GM12875 (cell line): ENCODE measurements around the gene IL17D.

Experiments
- H3K4me3 ChIP-seq: one replicate; pipeline ENCODE4 v1.5.1; 2011; ENCODE audit warnings: low read depth, low read length, control low read depth
- TF ChIP-seq, protein P1 (sequence below): IDR thresholded peaks from 2 replicates; pipeline ENCODE4 v1.5.1; 2011; ENCODE audit warnings: low read depth, mild to moderate bottlenecking, control low read depth, inconsistent platforms, low read length, moderate library complexity, borderline replicate concordance; ENCODE audit not compliant: insufficient read depth

Gene IL17D

DNA sequence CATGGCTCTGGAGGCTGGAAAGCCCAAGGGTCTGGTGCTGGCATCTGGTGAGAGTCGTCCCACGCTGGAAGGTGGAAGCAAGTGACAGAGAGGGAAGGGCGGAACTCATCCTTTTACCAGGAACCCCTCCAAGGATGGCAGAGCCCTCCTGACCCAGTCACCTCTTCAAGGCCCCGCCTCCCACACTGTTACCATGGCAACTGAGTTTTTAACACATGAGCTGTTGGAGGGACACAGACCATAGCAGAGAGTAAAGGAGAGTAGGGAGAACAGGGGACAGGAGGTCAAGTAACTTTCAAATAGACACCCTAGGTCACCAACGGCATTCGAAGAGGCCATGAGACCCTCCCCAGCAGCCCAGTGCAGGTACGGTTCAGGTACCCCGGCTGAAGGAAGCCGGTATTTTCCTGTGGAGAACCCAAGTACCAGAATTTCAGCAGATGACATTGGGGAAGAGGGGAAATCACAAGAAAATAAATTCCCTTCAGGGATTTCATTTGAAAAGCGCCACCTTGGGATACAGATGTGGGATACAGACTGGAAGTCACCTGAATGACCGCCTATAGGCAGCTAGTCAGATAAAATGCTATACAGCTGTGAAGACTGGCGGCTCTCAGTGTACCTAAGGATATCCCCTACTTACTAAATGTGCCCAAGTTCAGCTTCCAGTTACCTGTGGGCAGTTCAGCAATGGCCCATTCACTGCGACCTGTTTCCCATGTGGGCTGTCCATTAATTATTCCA is 8.0 kb downstream of the IL17D start:
- TF ChIP-seq, protein P1, sequence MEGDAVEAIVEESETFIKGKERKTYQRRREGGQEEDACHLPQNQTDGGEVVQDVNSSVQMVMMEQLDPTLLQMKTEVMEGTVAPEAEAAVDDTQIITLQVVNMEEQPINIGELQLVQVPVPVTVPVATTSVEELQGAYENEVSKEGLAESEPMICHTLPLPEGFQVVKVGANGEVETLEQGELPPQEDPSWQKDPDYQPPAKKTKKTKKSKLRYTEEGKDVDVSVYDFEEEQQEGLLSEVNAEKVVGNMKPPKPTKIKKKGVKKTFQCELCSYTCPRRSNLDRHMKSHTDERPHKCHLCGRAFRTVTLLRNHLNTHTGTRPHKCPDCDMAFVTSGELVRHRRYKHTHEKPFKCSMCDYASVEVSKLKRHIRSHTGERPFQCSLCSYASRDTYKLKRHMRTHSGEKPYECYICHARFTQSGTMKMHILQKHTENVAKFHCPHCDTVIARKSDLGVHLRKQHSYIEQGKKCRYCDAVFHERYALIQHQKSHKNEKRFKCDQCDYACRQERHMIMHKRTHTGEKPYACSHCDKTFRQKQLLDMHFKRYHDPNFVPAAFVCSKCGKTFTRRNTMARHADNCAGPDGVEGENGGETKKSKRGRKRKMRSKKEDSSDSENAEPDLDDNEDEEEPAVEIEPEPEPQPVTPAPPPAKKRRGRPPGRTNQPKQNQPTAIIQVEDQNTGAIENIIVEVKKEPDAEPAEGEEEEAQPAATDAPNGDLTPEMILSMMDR: no peak
- no peak overlapping the region for H3K4me3 ChIP-seq

DNA sequence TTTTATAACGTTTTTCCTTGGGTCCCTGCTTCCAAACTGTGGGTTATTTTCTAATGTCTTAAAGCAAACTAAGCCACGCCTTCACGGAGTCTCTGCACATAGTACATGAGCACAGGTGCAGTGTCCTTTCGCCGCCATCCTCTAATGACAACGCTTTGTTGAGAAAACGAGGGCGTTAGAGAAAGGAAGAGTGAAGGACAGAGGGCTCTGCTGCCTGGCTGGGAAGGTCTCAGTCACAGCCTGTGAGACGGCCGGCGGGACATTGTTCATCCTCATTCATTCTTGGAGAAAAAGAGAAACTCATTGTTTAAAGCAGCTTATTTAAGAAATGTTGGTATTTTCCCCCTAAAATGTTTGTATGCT is 9.5 kb downstream of the IL17D start:
- H3K4me3 ChIP-seq: no peak overlapping the region
- TF ChIP-seq, protein P1: no peak

DNA sequence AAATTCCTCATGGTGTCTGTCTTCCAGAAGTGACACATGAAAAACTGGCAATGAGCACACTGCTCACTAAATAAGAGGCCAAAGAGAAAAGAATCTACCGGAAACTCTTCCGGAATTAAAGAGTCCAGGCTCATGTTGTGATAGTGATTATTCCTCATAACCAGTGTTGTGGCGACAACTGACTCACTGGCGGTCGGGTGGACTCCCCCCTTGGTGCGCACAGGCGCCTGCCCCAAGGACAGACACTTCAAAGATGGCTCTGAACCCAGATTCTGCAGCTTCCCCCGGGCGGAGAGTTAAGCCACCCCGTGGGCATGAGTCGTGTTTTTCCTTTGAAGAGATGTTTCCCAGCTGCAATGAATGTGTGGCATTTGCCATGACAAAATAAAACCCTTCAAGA is 10.3 kb downstream of the IL17D start:
- H3K4me3 ChIP-seq: no peak overlapping the region
- TF ChIP-seq, protein P1: no peak

DNA sequence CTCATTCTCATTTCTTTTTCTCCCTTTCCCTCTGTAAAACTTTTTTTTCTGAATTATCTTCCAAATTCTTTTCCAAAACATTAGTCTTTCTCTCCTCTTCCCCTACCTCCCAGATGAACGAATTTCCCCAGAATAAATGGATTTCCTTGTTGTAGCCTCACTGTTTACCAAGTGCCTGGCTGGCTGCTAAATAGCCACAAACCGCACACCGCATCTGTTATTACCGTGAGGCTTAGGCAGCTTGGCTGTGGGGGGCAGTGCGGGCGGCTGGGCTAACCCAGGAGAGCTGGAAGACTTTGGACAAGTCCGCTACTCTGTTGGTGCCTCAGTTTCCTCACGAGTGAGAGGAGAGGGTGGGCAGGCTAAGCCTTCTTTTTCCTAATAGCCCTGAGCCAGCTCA is 10.7 kb downstream of the IL17D start:
- H3K4me3 ChIP-seq: no peak overlapping the region
- TF ChIP-seq, protein P1: no peak

DNA sequence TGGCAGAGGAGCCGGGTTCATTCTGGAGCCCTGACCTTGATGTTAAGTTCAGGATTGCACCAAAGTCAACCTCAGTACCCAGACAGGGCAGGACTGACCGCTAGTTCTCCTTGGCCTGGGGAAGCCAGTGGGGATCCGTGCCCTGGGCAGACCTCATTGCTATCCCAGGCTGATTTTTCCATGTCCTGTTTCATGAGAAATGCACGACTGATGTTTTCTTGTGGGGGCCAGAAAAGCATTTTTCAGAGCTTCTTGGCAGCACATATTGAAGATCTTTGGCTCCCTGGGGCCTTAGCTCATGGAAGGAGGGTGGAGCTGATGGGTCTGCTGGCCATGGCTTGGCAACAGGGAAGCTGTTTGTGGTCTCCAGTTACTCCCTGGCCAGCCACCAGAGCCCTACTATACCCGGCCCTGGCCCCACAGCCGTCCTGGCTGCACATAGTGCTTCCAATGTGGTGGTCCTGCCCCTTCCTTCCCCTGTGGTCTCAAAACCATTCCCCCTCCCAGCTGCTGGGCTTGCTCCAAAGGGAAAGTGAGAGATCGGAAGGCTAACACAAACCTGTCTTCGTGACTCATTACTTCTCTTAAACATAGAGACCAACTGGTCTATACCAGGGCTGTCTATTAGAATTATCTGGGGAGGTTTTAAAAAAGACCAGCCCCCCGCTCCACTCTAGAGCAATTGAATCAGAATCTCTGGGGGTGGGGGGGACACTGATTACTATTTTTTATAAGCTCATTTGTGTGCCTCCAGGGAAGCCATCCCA is 11.2 kb downstream of the IL17D start:
- no peak overlapping the region for H3K4me3 ChIP-seq
- TF ChIP-seq, protein P1: no peak

DNA sequence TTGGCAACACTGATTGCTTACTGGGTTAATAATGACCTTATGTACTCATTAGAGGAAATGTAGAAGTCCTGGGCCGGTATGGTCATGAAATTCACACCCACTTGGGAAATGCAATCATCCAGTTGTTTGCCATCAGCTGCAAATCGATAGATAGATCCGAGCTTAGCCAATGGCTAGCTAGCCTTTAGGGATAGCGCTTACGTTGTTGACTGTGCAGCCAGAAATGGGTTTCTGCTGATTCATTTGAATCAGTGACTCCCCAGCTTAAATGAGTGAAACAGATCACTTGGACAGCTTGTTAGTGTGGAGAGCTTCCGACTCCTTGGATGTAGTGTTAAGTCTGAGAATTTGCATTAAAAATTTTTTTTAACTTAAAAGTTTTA is 11.8 kb downstream of the IL17D start:
- TF ChIP-seq, protein P1: no peak
- H3K4me3 ChIP-seq: no peak overlapping the region

DNA sequence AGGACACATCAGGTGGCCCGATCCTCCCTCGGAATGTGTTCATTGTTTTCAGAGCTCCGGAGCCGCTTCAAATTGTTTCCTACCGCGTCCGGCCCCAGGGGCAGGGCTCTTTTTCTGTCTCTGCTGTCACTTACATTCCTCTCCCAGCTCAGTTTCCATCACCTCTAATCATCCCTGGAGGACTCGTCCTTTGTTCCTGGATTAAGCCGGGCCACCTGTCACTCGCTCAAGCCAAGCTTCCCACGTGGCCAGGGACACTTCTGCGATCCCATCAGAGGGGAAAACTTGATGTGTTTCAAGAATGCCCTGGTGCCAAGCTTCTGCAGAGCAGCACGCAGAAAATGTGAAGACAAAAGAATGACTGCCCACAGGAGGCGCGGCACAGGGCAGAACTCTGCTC is 13.5 kb downstream of the IL17D start:
- TF ChIP-seq, protein P1: no peak
- no peak overlapping the region for H3K4me3 ChIP-seq
